ENCODE results near the gene BAHCC1. TPM values are rescaled to one million over a fixed set of nuclear protein-coding genes. Genes with fewer than 3 reads are reported as not detected.
A peak's percentile ranks its signal among the peaks of the same experiment; 100 is the strongest.

Gene BAHCC1
- total and polyA plus RNA-seq, 2 donors = 5.8 to 7.3 TPM

GRCh38 chr17:81447331-81447933 is 52.2 kb downstream of the BAHCC1 start:
- Histone ChIP-seq H3K9me3 (ENCODE audit: control insufficient read depth in 2 of 2, insufficient read depth in 1 of 2, low read length in 1 of 2) (no peaks in the 10 kb centered on the region), H3K27me3 (ENCODE audit: control insufficient read depth in 2 of 2, insufficient read depth in 1 of 2, low read length in 1 of 2) (no peaks in the 10 kb centered on the region), H3K4me3 (ENCODE audit: low read length in 2 of 2) (no peak overlapping the region), H3K27ac (ENCODE audit: low read depth in 1 of 2, low read length in 1 of 2) (no peak overlapping the region), H3K4me1 (ENCODE audit: control insufficient read depth in 2 of 2, insufficient read depth in 2 of 2, low read length in 2 of 2) (no peaks in the 10 kb centered on the region), H3K36me3 (ENCODE audit: control insufficient read depth in 2 of 2, insufficient read depth in 2 of 2, low read length in 1 of 2) (peaks cover 26 to 55% of the 10 kb centered on the region in 2 donors)
- 96% methylated on average over 25 of the region's 25 CpGs for WGBS
- no peak for DNase-seq (ENCODE audit: low read depth in 6 of 9, low spot score in 9 of 9)

- peaks cover 5 to 10% of the 10 kb centered on the region in 2 donors for H3K4me1 ChIP-seq (ENCODE audit: control insufficient read depth in 2 of 2, insufficient read depth in 2 of 2, low read length in 2 of 2)
- H3K27me3 ChIP-seq (ENCODE audit: control insufficient read depth in 2 of 2, insufficient read depth in 1 of 2, low read length in 1 of 2) = no peaks in the 10 kb centered on the region
- DNase-seq (ENCODE audit: low read depth in 6 of 9, low spot score in 9 of 9) = no peak
- H3K36me3 ChIP-seq (ENCODE audit: control insufficient read depth in 2 of 2, insufficient read depth in 2 of 2, low read length in 1 of 2) = peaks cover 22 to 57% of the 10 kb centered on the region in 2 donors
- H3K4me3 ChIP-seq (ENCODE audit: low read length in 2 of 2) = no peak overlapping the region
- WGBS = 93% methylated on average over 25 of the region's 25 CpGs
- H3K9me3 ChIP-seq (ENCODE audit: control insufficient read depth in 2 of 2, insufficient read depth in 1 of 2, low read length in 1 of 2) = no peaks in the 10 kb centered on the region
- H3K27ac ChIP-seq (ENCODE audit: low read depth in 1 of 2, low read length in 1 of 2) = no peak overlapping the region
Measured at GRCh38 chr17:81448442-81448841, 53.2 kb downstream of the BAHCC1 start.

GRCh38 chr17:81448950-81449349 is 53.7 kb downstream of the BAHCC1 start:
- Histone ChIP-seq H3K36me3 (ENCODE audit: control insufficient read depth in 2 of 2, insufficient read depth in 2 of 2, low read length in 1 of 2) (peaks cover 22 to 55% of the 10 kb centered on the region in 2 donors), H3K4me3 (ENCODE audit: low read length in 2 of 2) (no peak overlapping the region), H3K9me3 (ENCODE audit: control insufficient read depth in 2 of 2, insufficient read depth in 1 of 2, low read length in 1 of 2) (no peaks in the 10 kb centered on the region), H3K4me1 (ENCODE audit: control insufficient read depth in 2 of 2, insufficient read depth in 2 of 2, low read length in 2 of 2) (peaks cover 10 to 15% of the 10 kb centered on the region in 2 donors), H3K27me3 (ENCODE audit: control insufficient read depth in 2 of 2, insufficient read depth in 1 of 2, low read length in 1 of 2) (no peaks in the 10 kb centered on the region), H3K27ac (ENCODE audit: low read depth in 1 of 2, low read length in 1 of 2) (no peak overlapping the region)
- DNase-seq (ENCODE audit: low read depth in 6 of 9, low spot score in 9 of 9) = no peak
- 92% methylated on average over 12 of the region's 12 CpGs for WGBS

- WGBS = 92% methylated on average over 8 of the region's 8 CpGs
- peaks cover 22 to 55% of the 10 kb centered on the region in 2 donors for H3K36me3 ChIP-seq (ENCODE audit: control insufficient read depth in 2 of 2, insufficient read depth in 2 of 2, low read length in 1 of 2)
- no peak overlapping the region for H3K4me3 ChIP-seq (ENCODE audit: low read length in 2 of 2)
- peaks cover 14 to 19% of the 10 kb centered on the region in 2 donors for H3K4me1 ChIP-seq (ENCODE audit: control insufficient read depth in 2 of 2, insufficient read depth in 2 of 2, low read length in 2 of 2)
- DNase-seq (ENCODE audit: low read depth in 6 of 9, low spot score in 9 of 9) = no peak
- no peaks in the 10 kb centered on the region for H3K9me3 ChIP-seq (ENCODE audit: control insufficient read depth in 2 of 2, insufficient read depth in 1 of 2, low read length in 1 of 2)
- no peak overlapping the region for H3K27ac ChIP-seq (ENCODE audit: low read depth in 1 of 2, low read length in 1 of 2)
- H3K27me3 ChIP-seq (ENCODE audit: control insufficient read depth in 2 of 2, insufficient read depth in 1 of 2, low read length in 1 of 2) = no peaks in the 10 kb centered on the region
Measured at GRCh38 chr17:81449351-81449750, 54.1 kb downstream of the BAHCC1 start.

- Histone ChIP-seq H3K27ac (ENCODE audit: low read depth in 1 of 2, low read length in 1 of 2) (no peak overlapping the region), H3K4me3 (ENCODE audit: low read length in 2 of 2) (no peak overlapping the region), H3K27me3 (ENCODE audit: control insufficient read depth in 2 of 2, insufficient read depth in 1 of 2, low read length in 1 of 2) (no peaks in the 10 kb centered on the region), H3K36me3 (ENCODE audit: control insufficient read depth in 2 of 2, insufficient read depth in 2 of 2, low read length in 1 of 2) (peaks cover 20 to 48% of the 10 kb centered on the region in 2 donors), H3K4me1 (ENCODE audit: control insufficient read depth in 2 of 2, insufficient read depth in 2 of 2, low read length in 2 of 2) (peaks cover 36 to 44% of the 10 kb centered on the region in 2 donors), H3K9me3 (ENCODE audit: control insufficient read depth in 2 of 2, insufficient read depth in 1 of 2, low read length in 1 of 2) (peaks cover 0 to 3% of the 10 kb centered on the region in 2 donors)
- 93% methylated on average over 26 of the region's 26 CpGs for WGBS
- no peak for DNase-seq (ENCODE audit: low read depth in 6 of 9, low spot score in 9 of 9)
Measured at GRCh38 chr17:81451823-81452222, 56.6 kb downstream of the BAHCC1 start.

GRCh38 chr17:81452551-81452950 is 57.3 kb downstream of the BAHCC1 start:
- no peak overlapping the region for H3K4me3 ChIP-seq (ENCODE audit: low read length in 2 of 2)
- peaks cover 36 to 49% of the 10 kb centered on the region in 2 donors for H3K4me1 ChIP-seq (ENCODE audit: control insufficient read depth in 2 of 2, insufficient read depth in 2 of 2, low read length in 2 of 2)
- peaks cover 14 to 49% of the 10 kb centered on the region in 2 donors for H3K36me3 ChIP-seq (ENCODE audit: control insufficient read depth in 2 of 2, insufficient read depth in 2 of 2, low read length in 1 of 2)
- H3K27ac ChIP-seq (ENCODE audit: low read depth in 1 of 2, low read length in 1 of 2) = peak overlapping the region in 1 of 2 donors; percentile 17
- 97% methylated on average over 23 of the region's 23 CpGs for WGBS
- peaks cover 0 to 9% of the 10 kb centered on the region in 2 donors for H3K9me3 ChIP-seq (ENCODE audit: control insufficient read depth in 2 of 2, insufficient read depth in 1 of 2, low read length in 1 of 2)
- H3K27me3 ChIP-seq (ENCODE audit: control insufficient read depth in 2 of 2, insufficient read depth in 1 of 2, low read length in 1 of 2) = no peaks in the 10 kb centered on the region
- DNase-seq (ENCODE audit: low read depth in 6 of 9, low spot score in 9 of 9) = no peak

GRCh38 chr17:81453076-81453475 is 57.8 kb downstream of the BAHCC1 start:
- Histone ChIP-seq H3K27me3 (ENCODE audit: control insufficient read depth in 2 of 2, insufficient read depth in 1 of 2, low read length in 1 of 2) (no peaks in the 10 kb centered on the region), H3K4me1 (ENCODE audit: control insufficient read depth in 2 of 2, insufficient read depth in 2 of 2, low read length in 2 of 2) (peaks cover 36 to 49% of the 10 kb centered on the region in 2 donors), H3K27ac (ENCODE audit: low read depth in 1 of 2, low read length in 1 of 2) (peak overlapping the region in 1 of 2 donors; percentile 68), H3K4me3 (ENCODE audit: low read length in 2 of 2) (no peak overlapping the region), H3K36me3 (ENCODE audit: control insufficient read depth in 2 of 2, insufficient read depth in 2 of 2, low read length in 1 of 2) (peaks cover 11 to 47% of the 10 kb centered on the region in 2 donors), H3K9me3 (ENCODE audit: control insufficient read depth in 2 of 2, insufficient read depth in 1 of 2, low read length in 1 of 2) (peaks cover 0 to 9% of the 10 kb centered on the region in 2 donors)
- WGBS = 52% methylated on average over 30 of the region's 30 CpGs
- DNase-seq (ENCODE audit: low read depth in 6 of 9, low spot score in 9 of 9) = peak in 1 of 9 donors; percentile 30

GRCh38 chr17:81453712-81454111 is 58.5 kb downstream of the BAHCC1 start:
- H3K27ac ChIP-seq (ENCODE audit: low read depth in 1 of 2, low read length in 1 of 2) = peak overlapping the region in 1 of 2 donors; percentile 68
- no peaks in the 10 kb centered on the region for H3K27me3 ChIP-seq (ENCODE audit: control insufficient read depth in 2 of 2, insufficient read depth in 1 of 2, low read length in 1 of 2)
- no peak overlapping the region for H3K4me3 ChIP-seq (ENCODE audit: low read length in 2 of 2)
- 6% methylated on average over 7 of the region's 7 CpGs for WGBS
- H3K9me3 ChIP-seq (ENCODE audit: control insufficient read depth in 2 of 2, insufficient read depth in 1 of 2, low read length in 1 of 2) = peaks cover 0 to 9% of the 10 kb centered on the region in 2 donors
- peak in 3 of 9 donors; percentile 46 to 71 (median 54) for DNase-seq (ENCODE audit: low read depth in 6 of 9, low spot score in 9 of 9)
- H3K4me1 ChIP-seq (ENCODE audit: control insufficient read depth in 2 of 2, insufficient read depth in 2 of 2, low read length in 2 of 2) = peaks cover 36 to 49% of the 10 kb centered on the region in 2 donors
- peaks cover 10 to 50% of the 10 kb centered on the region in 2 donors for H3K36me3 ChIP-seq (ENCODE audit: control insufficient read depth in 2 of 2, insufficient read depth in 2 of 2, low read length in 1 of 2)

GRCh38 chr17:81454473-81454872 is 59.2 kb downstream of the BAHCC1 start:
- H3K4me1 ChIP-seq (ENCODE audit: control insufficient read depth in 2 of 2, insufficient read depth in 2 of 2, low read length in 2 of 2) = peaks cover 36 to 49% of the 10 kb centered on the region in 2 donors
- DNase-seq (ENCODE audit: low read depth in 6 of 9, low spot score in 9 of 9) = peak in 1 of 9 donors; percentile 47
- H3K9me3 ChIP-seq (ENCODE audit: control insufficient read depth in 2 of 2, insufficient read depth in 1 of 2, low read length in 1 of 2) = peaks cover 0 to 9% of the 10 kb centered on the region in 2 donors
- H3K36me3 ChIP-seq (ENCODE audit: control insufficient read depth in 2 of 2, insufficient read depth in 2 of 2, low read length in 1 of 2) = peaks cover 10 to 51% of the 10 kb centered on the region in 2 donors
- H3K27ac ChIP-seq (ENCODE audit: low read depth in 1 of 2, low read length in 1 of 2) = peak overlapping the region; percentile 31 to 68
- no peaks in the 10 kb centered on the region for H3K27me3 ChIP-seq (ENCODE audit: control insufficient read depth in 2 of 2, insufficient read depth in 1 of 2, low read length in 1 of 2)
- 23% methylated on average over 13 of the region's 13 CpGs for WGBS
- H3K4me3 ChIP-seq (ENCODE audit: low read length in 2 of 2) = no peak overlapping the region
